Naive thymus-derived CD8-positive, alpha-beta T cell (primary cell): ENCODE results near the gene ACSL6. TPM values are rescaled to one million over a fixed set of nuclear protein-coding genes. Genes with fewer than 3 reads are reported as not detected.

Source experiments
- ATAC-seq, 2 donors: fragments of 150-1000 bp; cut with Tn5 transposase in 1 of 2; sonication (Bioruptor Pico), chemical (Tn5 transposase) in 1 of 2; 1 replicate in 1 of 2; 2 replicates in 1 of 2; pipeline ENCODE4 v1.10.0; 2021; ENCODE audit warnings: mild to moderate bottlenecking in 2 of 2, moderate library complexity in 2 of 2
- POLR2A ChIA-PET: fragments of 350-600 bp; sonication (Branson Sonifier 250); formaldehyde crosslinking; loops from one replicate; lab custom pipeline; 2021; ENCODE audit warnings: antibody characterized with exemption; lab: Charles Lee
- DNase-seq, 10 donors: peaks; one replicate each; pipeline versions ENCODE4 v3.0.0 to v3.0.0-alpha.2; 2020 to 2022
- H3K27ac Mint-ChIP-seq, 10 donors: one replicate each; pipeline ENCODE4 v1.8.0; 2020 to 2022; ENCODE audit warnings: mild to moderate bottlenecking in 10 of 10, mixed read lengths in 10 of 10, moderate library complexity in 4 of 10, inconsistent platforms in 1 of 10
- H3K27me3 Mint-ChIP-seq, 5 donors: one replicate each; pipeline ENCODE4 v1.8.0; 2021 to 2022; ENCODE audit warnings: mixed read lengths in 5 of 5
- H3K36me3 Mint-ChIP-seq, 3 donors: one replicate each; pipeline ENCODE4 v1.8.0; 2020 to 2022; ENCODE audit warnings: mixed read lengths in 3 of 3, mild to moderate bottlenecking in 2 of 3, inconsistent platforms in 1 of 3
- H3K4me1 Mint-ChIP-seq, 4 donors: one replicate each; pipeline ENCODE4 v1.8.0; 2021 to 2022; ENCODE audit warnings: mixed read lengths in 4 of 4
- H3K4me3 Mint-ChIP-seq, 10 donors: one replicate each; pipeline ENCODE4 v1.8.0; 2020 to 2022; ENCODE audit warnings: mild to moderate bottlenecking in 10 of 10, mixed read lengths in 10 of 10, moderate library complexity in 6 of 10, inconsistent platforms in 1 of 10
- H3K9me3 Mint-ChIP-seq, 9 donors: one replicate each; pipeline ENCODE4 v1.8.0; 2020 to 2022; ENCODE audit warnings: mixed read lengths in 9 of 9, mild to moderate bottlenecking in 3 of 9, inconsistent platforms in 1 of 9, moderate library complexity in 1 of 9
- polyA plus RNA-seq, 3 donors: library from polyadenylated mRNA; unstranded; fragments of 300-500 nt; fragmentation: Illumina TruSeq; gene quantifications; one replicate each; pipeline ENCODE4 v1.2.3, GENCODE V29; 2021
- total RNA-seq, 8 experiments: library from RNA in 2 of 8; stranded (reverse) in 2 of 8; gene quantifications; one replicate each; pipeline ENCODE4 v1.2.3 and lab custom pipeline; 2021 to 2026

Gene ACSL6
- total and polyA plus RNA-seq, 5 experiments from 2014 or later: 11.4 to 41.8 (median 16.5) TPM

GRCh38 chr5:131981516-131981915 lies 29.9 kb downstream of the ACSL6 start:
- Mint-ChIP-seq H3K4me1 (peaks cover 23 to 50% (median 32%) of the 10 kb centered on the region in 4 donors), H3K9me3 (peaks cover 0 to 2% (median 0%) of the 10 kb centered on the region in 9 donors), H3K36me3 (no peaks in the 10 kb centered on the region), H3K4me3 (no peak overlapping the region), H3K27me3 (no peaks in the 10 kb centered on the region), H3K27ac (peak overlapping the region in 3 of 10 donors; percentile 35 to 55 (median 46))
- no peak for DNase-seq
- POLR2A ChIA-PET: interaction anchor here (0.6 kb wide), 1 partner anchor 36 kb away, joined by 3 read pairs; no protein-coding TSS in a partner anchor
- no peak for ATAC-seq

- H3K9me3 Mint-ChIP-seq: peaks cover 0 to 2% (median 0%) of the 10 kb centered on the region in 9 donors
- POLR2A ChIA-PET: interaction anchor here (0.6 kb wide), 1 partner anchor 11 kb away, joined by 4 read pairs; no protein-coding TSS in a partner anchor
- no peak for ATAC-seq
- H3K4me3 Mint-ChIP-seq: no peak overlapping the region
- H3K4me1 Mint-ChIP-seq: peaks cover 22 to 56% (median 40%) of the 10 kb centered on the region in 4 donors
- H3K36me3 Mint-ChIP-seq: no peaks in the 10 kb centered on the region
- H3K27me3 Mint-ChIP-seq: no peaks in the 10 kb centered on the region
- H3K27ac Mint-ChIP-seq: peak overlapping the region in 4 of 10 donors; percentile 26 to 82 (median 63)
- DNase-seq: peak in 1 of 10 donors; percentile 34
Observed at GRCh38 chr5:131980696-131981095, 30.8 kb downstream of the ACSL6 start.

GRCh38 chr5:131979816-131980215 lies 31.6 kb downstream of the ACSL6 start:
- Mint-ChIP-seq H3K36me3 (no peaks in the 10 kb centered on the region), H3K27ac (no peak overlapping the region), H3K27me3 (no peaks in the 10 kb centered on the region), H3K9me3 (peaks cover 0 to 2% (median 0%) of the 10 kb centered on the region in 9 donors), H3K4me3 (no peak overlapping the region), H3K4me1 (peaks cover 24 to 60% (median 49%) of the 10 kb centered on the region in 4 donors)
- POLR2A ChIA-PET: no interaction called here
- ATAC-seq (no peak), DNase-seq (no peak)

DNA sequence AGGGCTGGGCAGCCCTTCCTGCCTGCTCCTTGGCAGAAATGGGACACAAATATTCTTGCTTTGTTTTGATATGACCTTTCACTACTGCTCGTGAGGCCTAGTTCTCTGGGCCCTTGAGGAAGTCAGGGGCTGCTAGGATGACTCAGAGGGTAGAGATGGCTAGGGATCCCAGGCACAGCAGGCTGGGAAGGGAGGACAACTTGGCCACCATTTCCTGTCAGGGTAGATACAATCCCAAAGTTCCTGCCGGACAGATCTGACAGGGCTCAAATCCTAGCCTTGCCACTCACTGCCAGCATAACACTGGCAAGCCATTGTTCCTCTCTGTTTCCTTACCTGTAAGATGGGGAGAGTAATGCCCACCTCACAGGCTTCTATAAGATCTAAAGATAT lies 34.2 kb downstream of the ACSL6 start:
- no peak for ATAC-seq
- H3K27ac Mint-ChIP-seq: peak overlapping the region; percentile 66 to 96 (median 80)
- H3K4me3 Mint-ChIP-seq: peak overlapping the region in 4 of 10 donors; percentile 6 to 58 (median 24)
- H3K27me3 Mint-ChIP-seq: no peaks in the 10 kb centered on the region
- POLR2A ChIA-PET: no interaction called here
- H3K9me3 Mint-ChIP-seq: peaks cover 0 to 2% (median 0%) of the 10 kb centered on the region in 9 donors
- DNase-seq: no peak
- peaks cover 32 to 67% (median 57%) of the 10 kb centered on the region in 4 donors for H3K4me1 Mint-ChIP-seq
- peaks cover 0 to 5% (median 0%) of the 10 kb centered on the region in 3 donors for H3K36me3 Mint-ChIP-seq

GRCh38 chr5:131976414-131977211 lies 34.8 kb downstream of the ACSL6 start:
- Mint-ChIP-seq H3K27ac (peak overlapping the region; percentile 70 to 96 (median 94)), H3K9me3 (peaks cover 0 to 2% (median 0%) of the 10 kb centered on the region in 9 donors), H3K27me3 (no peaks in the 10 kb centered on the region), H3K4me3 (peak overlapping the region in 7 of 10 donors; percentile 15 to 96 (median 44)), H3K36me3 (peaks cover 0 to 9% (median 2%) of the 10 kb centered on the region in 3 donors), H3K4me1 (peaks cover 34 to 72% (median 60%) of the 10 kb centered on the region in 4 donors)
- no peak for ATAC-seq
- POLR2A ChIA-PET: interaction anchor here (0.5 to 0.7 kb wide), 2 partner anchors 13 to 186 kb away, joined by 3 to 4 read pairs; no protein-coding TSS in a partner anchor
- no peak for DNase-seq

GRCh38 chr5:131974956-131975726 lies 36.3 kb downstream of the ACSL6 start:
- Mint-ChIP-seq H3K4me3 (peak overlapping the region; percentile 81 to 96 (median 88)), H3K9me3 (no peaks in the 10 kb centered on the region), H3K4me1 (peaks cover 30 to 82% (median 67%) of the 10 kb centered on the region in 4 donors), H3K27me3 (no peaks in the 10 kb centered on the region), H3K27ac (peak overlapping the region; percentile 92 to 97 (median 94)), H3K36me3 (peaks cover 0 to 24% (median 2%) of the 10 kb centered on the region in 3 donors)
- ATAC-seq (peak; percentile 76 to 84), DNase-seq (peak in 7 of 10 donors; percentile 11 to 67 (median 51))
- POLR2A ChIA-PET: interaction anchor here (0.6 kb wide), 1 partner anchor 451 kb away, joined by 3 read pairs; no protein-coding TSS in a partner anchor

DNA sequence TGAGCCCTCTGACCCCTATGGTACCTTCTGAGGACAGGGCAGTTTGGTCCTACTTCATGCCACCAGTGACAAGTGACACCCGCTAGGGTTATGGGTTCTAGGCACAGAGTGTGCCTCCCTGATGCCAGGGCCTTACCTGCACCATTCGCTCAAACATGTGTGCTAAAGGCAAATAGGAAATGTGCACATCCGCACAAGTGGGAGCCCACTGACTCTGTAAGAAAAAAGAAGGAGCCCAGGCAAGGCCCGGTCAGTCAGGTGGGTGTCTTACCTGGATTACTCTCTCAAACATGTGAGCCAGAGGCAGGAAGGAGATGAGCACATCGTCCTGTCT lies 36.9 kb downstream of the ACSL6 start:
- ATAC-seq: peak; percentile 50 to 60
- Mint-ChIP-seq H3K27me3 (no peaks in the 10 kb centered on the region), H3K4me1 (peaks cover 32 to 84% (median 69%) of the 10 kb centered on the region in 4 donors), H3K4me3 (peak overlapping the region; percentile 81 to 96 (median 88)), H3K9me3 (no peaks in the 10 kb centered on the region), H3K27ac (peak overlapping the region; percentile 92 to 97 (median 94)), H3K36me3 (peaks cover 0 to 30% (median 6%) of the 10 kb centered on the region in 3 donors)
- DNase-seq: no peak
- POLR2A ChIA-PET: interaction anchor here (0.7 kb wide), 1 partner anchor 363 kb away, joined by 3 read pairs; no protein-coding TSS in a partner anchor

GRCh38 chr5:131974016-131974415 lies 37.4 kb downstream of the ACSL6 start:
- Mint-ChIP-seq H3K27me3 (no peaks in the 10 kb centered on the region), H3K4me3 (peak overlapping the region; percentile 81 to 96 (median 88)), H3K9me3 (no peaks in the 10 kb centered on the region), H3K36me3 (peaks cover 0 to 34% (median 7%) of the 10 kb centered on the region in 3 donors), H3K4me1 (peaks cover 32 to 82% (median 69%) of the 10 kb centered on the region in 4 donors), H3K27ac (peak overlapping the region; percentile 92 to 97 (median 94))
- POLR2A ChIA-PET: interaction anchor here (0.7 kb wide), 1 partner anchor 362 kb away, joined by 3 read pairs; no protein-coding TSS in a partner anchor
- ATAC-seq: no peak
- no peak for DNase-seq

DNA sequence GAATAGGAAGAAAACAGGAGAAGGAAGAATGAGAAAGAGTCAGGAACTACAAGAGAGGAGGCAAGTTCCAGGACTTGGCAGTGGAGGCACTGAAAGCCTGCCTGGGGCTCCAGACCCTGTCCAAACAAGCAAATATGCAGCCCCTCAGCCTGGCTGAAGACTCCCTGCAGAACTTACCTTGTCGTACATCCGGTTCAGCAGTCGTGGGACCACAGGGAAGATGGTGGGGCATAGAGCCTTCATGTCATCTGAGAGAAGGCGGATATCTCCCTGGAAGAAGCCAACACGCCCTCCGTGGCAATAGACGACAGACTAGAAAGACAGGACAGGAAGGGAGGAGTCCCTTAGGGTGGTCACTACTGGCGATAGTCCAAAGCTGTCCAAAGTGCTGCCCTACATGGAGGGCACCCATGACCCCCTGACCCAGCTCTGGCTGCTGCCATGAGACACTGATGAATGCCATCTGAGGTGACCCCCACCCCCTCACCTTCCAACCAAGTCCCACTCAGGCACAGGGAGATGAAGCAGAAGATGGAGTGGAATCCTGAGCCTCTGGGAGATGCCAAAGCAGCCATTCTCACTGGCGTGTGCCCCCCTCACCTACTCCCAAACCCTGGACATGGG lies 38.3 kb downstream of the ACSL6 start:
- H3K27me3 Mint-ChIP-seq: no peaks in the 10 kb centered on the region
- POLR2A ChIA-PET: interaction anchor here (1.1 kb wide), 1 partner anchor 10 kb away, joined by 4 read pairs; no protein-coding TSS in a partner anchor
- no peak for DNase-seq
- H3K4me1 Mint-ChIP-seq: peaks cover 32 to 79% (median 68%) of the 10 kb centered on the region in 4 donors
- H3K36me3 Mint-ChIP-seq: peaks cover 0 to 42% (median 7%) of the 10 kb centered on the region in 3 donors
- H3K9me3 Mint-ChIP-seq: no peaks in the 10 kb centered on the region
- no peak for ATAC-seq
- peak overlapping the region in 7 of 10 donors; percentile 10 to 82 (median 52) for H3K4me3 Mint-ChIP-seq
- H3K27ac Mint-ChIP-seq: peak overlapping the region; percentile 86 to 97 (median 94)

DNA sequence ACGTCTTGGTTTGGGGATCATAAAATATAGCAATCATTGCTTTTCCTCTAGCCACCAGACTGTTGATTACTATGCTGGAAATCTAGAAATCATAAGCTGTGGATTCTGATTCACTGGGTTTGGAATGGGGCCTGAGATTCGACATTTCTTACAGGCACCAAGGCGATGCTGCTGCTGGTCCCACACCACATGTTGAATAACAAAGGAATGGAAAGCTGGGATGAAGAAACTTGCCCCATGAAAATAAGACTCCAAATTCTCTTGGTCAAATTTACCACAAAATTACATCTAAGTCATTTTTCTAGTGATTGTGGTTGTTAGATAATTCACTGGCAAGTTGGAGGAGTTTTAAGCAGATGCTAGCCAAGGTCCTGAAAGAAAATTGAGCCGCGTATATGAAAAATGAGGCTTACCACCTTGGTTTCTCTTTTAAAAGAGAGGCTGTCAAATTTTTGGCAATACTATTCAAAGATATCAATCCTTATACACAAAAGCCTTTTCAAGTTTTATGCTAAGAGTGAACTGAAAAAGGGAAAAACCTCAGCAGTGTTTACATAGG lies 43.0 kb downstream of the ACSL6 start:
- Mint-ChIP-seq H3K9me3 (no peaks in the 10 kb centered on the region), H3K4me1 (peaks cover 14 to 33% (median 25%) of the 10 kb centered on the region in 4 donors), H3K27me3 (no peaks in the 10 kb centered on the region), H3K36me3 (peaks cover 4 to 84% (median 38%) of the 10 kb centered on the region in 3 donors), H3K4me3 (no peak overlapping the region), H3K27ac (peak overlapping the region in 3 of 10 donors; percentile 3 to 40 (median 15))
- no peak for DNase-seq
- POLR2A ChIA-PET: no interaction called here
- no peak for ATAC-seq

DNA sequence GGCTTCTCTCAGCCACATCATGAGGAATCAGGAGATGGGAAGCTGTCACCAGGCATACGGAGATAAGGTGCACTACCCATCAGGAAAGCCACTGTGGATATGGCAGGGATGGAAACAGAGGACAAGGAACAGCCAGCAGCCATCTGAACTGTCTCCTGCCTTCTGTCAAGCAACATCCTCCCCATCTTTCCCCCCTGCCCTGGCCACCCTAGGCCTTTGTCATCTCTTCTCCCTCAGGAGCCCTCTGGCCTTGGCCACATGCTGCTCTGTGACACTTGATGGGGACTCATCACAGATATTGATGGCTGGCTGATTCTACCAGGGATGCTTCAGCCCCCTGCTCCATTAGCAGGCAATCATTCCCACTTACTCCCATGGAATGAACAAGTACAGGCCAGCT lies 44.9 kb downstream of the ACSL6 start:
- Mint-ChIP-seq H3K9me3 (no peaks in the 10 kb centered on the region), H3K4me3 (no peak overlapping the region), H3K27ac (no peak overlapping the region), H3K27me3 (no peaks in the 10 kb centered on the region), H3K4me1 (peaks cover 2 to 15% (median 11%) of the 10 kb centered on the region in 4 donors), H3K36me3 (peaks cover 4 to 86% (median 43%) of the 10 kb centered on the region in 3 donors)
- ATAC-seq: no peak
- POLR2A ChIA-PET: no interaction called here
- no peak for DNase-seq
